ENCODE data around the gene BEST2.
A peak's percentile ranks its signal among the peaks of the same experiment; 100 is the strongest.

The BEST2 gene

DNA sequence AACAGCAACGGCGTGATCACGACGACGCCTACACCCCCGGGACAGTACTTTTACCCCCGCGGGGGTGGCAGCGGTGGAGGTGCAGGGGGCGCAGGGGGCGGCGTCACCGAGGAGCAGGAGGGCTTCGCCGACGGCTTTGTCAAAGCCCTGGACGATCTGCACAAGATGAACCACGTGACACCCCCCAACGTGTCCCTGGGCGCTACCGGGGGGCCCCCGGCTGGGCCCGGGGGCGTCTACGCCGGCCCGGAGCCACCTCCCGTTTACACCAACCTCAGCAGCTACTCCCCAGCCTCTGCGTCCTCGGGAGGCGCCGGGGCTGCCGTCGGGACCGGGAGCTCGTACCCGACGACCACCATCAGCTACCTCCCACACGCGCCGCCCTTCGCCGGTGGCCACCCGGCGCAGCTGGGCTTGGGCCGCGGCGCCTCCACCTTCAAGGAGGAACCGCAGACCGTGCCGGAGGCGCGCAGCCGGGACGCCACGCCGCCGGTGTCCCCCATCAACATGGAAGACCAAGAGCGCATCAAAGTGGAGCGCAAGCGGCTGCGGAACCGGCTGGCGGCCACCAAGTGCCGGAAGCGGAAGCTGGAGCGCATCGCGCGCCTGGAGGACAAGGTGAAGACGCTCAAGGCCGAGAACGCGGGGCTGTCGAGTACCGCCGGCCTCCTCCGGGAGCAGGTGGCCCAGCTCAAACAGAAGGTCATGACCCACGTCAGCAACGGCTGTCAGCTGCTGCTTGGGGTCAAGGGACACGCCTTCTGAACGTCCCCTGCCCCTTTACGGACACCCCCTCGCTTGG, 40.7 kb downstream of the BEST2 start:
- Histone ChIP-seq H4K8ac (ENCODE audit: low read depth, low read length) (no peak overlapping the region), H3K36me3 (replicated peaks in 1 of 2; ENCODE audit: control insufficient read depth in 2 of 2, insufficient read depth in 2 of 2, low read length in 2 of 2) (peaks cover 0 to 7% of the 10 kb centered on the region in 2 donors), H3K27me3 (ENCODE audit: control insufficient read depth in 3 of 3, insufficient read depth in 3 of 3, low read depth in 1 of 3, low read length in 3 of 3) (peaks cover 0 to 31% (median 3%) of the 10 kb centered on the region in 3 experiments), H3K27ac (replicated peaks; ENCODE audit: low read length) (no peak overlapping the region), H2AK5ac (ENCODE audit: low read depth, low read length) (peak overlapping the region; percentile 72), H4K91ac (ENCODE audit: low read depth, low read length, poor library complexity) (no peak overlapping the region), H3K18ac (ENCODE audit: low read length) (peak overlapping the region; percentile 97), H2AFZ (ENCODE audit: low read length) (peak overlapping the region; percentile 88), H3K9ac (ENCODE audit: low read depth, low read length, poor library complexity) (peak overlapping the region; percentile 91), H3K4ac (ENCODE audit: low read length) (peak overlapping the region; percentile 37), H2BK120ac (ENCODE audit: low read depth, low read length) (no peak overlapping the region), H2BK12ac (ENCODE audit: low read length) (no peak overlapping the region), H3K79me1 (ENCODE audit: low read depth, low read length) (peaks cover 4% of the 10 kb centered on the region), H3K23ac (ENCODE audit: low read depth, low read length, poor library complexity) (peak overlapping the region; percentile 85), H3K4me1 (ENCODE audit: control insufficient read depth in 2 of 2, insufficient read depth in 1 of 2, low read depth in 1 of 2, low read length in 2 of 2) (peaks cover 24 to 43% of the 10 kb centered on the region in 2 donors), H3K9me3 (replicated peaks in 1 of 2; ENCODE audit: control insufficient read depth in 2 of 2, insufficient read depth in 1 of 2, low read depth in 1 of 2, low read length in 2 of 2) (no peaks in the 10 kb centered on the region), H2BK15ac (ENCODE audit: low read length) (peak overlapping the region; percentile 84), H2BK5ac (ENCODE audit: low read length) (peak overlapping the region; percentile 71), H3K4me2 (ENCODE audit: insufficient read depth, low read length, poor library complexity, severe bottlenecking) (peak overlapping the region; percentile 96), H3K4me3 (ENCODE audit: low read length in 2 of 2) (peak overlapping the region; percentile 60 to 79), H3K14ac (ENCODE audit: low read length) (peak overlapping the region; percentile 42)
- DNase-seq (ENCODE audit: low spot score), result no peak
- WGBS, 2 donors (ENCODE audit: extremely low coverage in 2 of 2, insufficient read length in 2 of 2, insufficient replicate concordance in 1 of 2), result no CpG with 5 or more reads among the region's 84 CpGs

DNA sequence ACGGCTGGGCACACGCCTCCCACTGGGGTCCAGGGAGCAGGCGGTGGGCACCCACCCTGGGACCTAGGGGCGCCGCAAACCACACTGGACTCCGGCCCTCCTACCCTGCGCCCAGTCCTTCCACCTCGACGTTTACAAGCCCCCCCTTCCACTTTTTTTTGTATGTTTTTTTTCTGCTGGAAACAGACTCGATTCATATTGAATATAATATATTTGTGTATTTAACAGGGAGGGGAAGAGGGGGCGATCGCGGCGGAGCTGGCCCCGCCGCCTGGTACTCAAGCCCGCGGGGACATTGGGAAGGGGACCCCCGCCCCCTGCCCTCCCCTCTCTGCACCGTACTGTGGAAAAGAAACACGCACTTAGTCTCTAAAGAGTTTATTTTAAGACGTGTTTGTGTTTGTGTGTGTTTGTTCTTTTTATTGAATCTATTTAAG, 41.3 kb downstream of the BEST2 start:
- Histone ChIP-seq H3K18ac (ENCODE audit: low read length) (peak overlapping the region; percentile 97), H3K23ac (ENCODE audit: low read depth, low read length, poor library complexity) (peak overlapping the region; percentile 85), H2AK5ac (ENCODE audit: low read depth, low read length) (peak overlapping the region; percentile 72), H3K4me3 (ENCODE audit: low read length in 2 of 2) (peak overlapping the region; percentile 60 to 79), H3K36me3 (replicated peaks in 1 of 2; ENCODE audit: control insufficient read depth in 2 of 2, insufficient read depth in 2 of 2, low read length in 2 of 2) (peaks cover 0 to 8% of the 10 kb centered on the region in 2 donors), H3K14ac (ENCODE audit: low read length) (no peak overlapping the region), H2BK5ac (ENCODE audit: low read length) (peak overlapping the region; percentile 71), H3K79me1 (ENCODE audit: low read depth, low read length) (peaks cover 4% of the 10 kb centered on the region), H3K4me2 (ENCODE audit: insufficient read depth, low read length, poor library complexity, severe bottlenecking) (peak overlapping the region; percentile 96), H2BK12ac (ENCODE audit: low read length) (no peak overlapping the region), H2AFZ (ENCODE audit: low read length) (peak overlapping the region; percentile 88), H4K91ac (ENCODE audit: low read depth, low read length, poor library complexity) (no peak overlapping the region), H3K4me1 (ENCODE audit: control insufficient read depth in 2 of 2, insufficient read depth in 1 of 2, low read depth in 1 of 2, low read length in 2 of 2) (peaks cover 24 to 43% of the 10 kb centered on the region in 2 donors), H2BK120ac (ENCODE audit: low read depth, low read length) (no peak overlapping the region), H3K27me3 (ENCODE audit: control insufficient read depth in 3 of 3, insufficient read depth in 3 of 3, low read depth in 1 of 3, low read length in 3 of 3) (peaks cover 0 to 31% (median 3%) of the 10 kb centered on the region in 3 experiments), H4K8ac (ENCODE audit: low read depth, low read length) (no peak overlapping the region), H2BK15ac (ENCODE audit: low read length) (peak overlapping the region; percentile 84), H3K9me3 (replicated peaks in 1 of 2; ENCODE audit: control insufficient read depth in 2 of 2, insufficient read depth in 1 of 2, low read depth in 1 of 2, low read length in 2 of 2) (no peaks in the 10 kb centered on the region), H3K4ac (ENCODE audit: low read length) (no peak overlapping the region), H3K9ac (ENCODE audit: low read depth, low read length, poor library complexity) (peak overlapping the region; percentile 91), H3K27ac (replicated peaks; ENCODE audit: low read length) (no peak overlapping the region)
- DNase-seq (ENCODE audit: low spot score), result no peak
- WGBS, 2 donors (ENCODE audit: extremely low coverage in 2 of 2, insufficient read length in 2 of 2, insufficient replicate concordance in 1 of 2), result no CpG with 5 or more reads among the region's 22 CpGs

DNA sequence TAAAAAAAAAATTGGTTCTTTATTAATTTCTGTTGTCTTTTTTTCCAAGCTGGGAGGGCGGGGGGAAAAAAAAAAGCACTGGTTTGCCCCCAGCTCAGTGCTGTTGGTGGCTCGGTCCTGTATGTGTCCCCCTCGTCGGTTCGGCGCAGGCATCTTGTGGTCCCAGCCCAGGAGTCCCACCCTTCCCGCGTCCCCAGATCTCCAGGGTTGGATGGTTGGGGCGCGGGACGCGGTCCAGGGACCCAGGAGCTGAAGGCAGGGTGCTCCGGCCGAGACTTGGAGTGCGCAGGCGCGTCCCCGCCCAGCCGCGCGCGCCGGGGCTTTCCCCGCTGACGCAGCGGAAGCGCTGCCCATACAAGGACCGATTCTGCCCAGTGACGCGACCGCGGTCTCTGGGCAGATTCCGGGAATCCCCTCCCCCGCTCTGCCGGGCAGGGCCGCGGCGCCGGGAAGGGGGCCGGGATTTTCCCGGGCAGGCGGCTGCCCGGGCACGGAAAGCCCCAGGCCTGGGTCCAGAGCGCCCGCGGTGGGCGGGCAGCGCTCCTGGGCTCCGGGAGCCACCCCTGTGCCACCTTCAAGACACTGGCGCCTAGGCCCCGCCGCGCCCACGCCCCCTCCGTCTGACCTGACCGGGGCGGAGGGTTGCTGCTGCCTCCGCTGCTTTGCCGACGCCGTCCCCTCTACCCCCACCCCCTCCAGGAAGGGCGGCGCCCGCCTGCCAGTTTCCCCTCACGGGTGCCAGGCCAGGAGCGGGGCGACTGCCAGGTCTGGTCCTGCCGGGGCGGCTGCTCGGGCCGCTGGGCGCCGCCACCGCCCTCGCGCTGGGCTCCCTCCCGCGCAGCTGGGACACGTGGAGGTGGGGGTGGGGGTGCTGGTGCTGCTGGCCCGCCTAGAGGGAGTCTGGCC, 42.0 kb downstream of the BEST2 start:
- peak overlapping the region; percentile 73 for H3K9ac ChIP-seq (ENCODE audit: low read depth, low read length, poor library complexity)
- DNase-seq (ENCODE audit: low spot score), result peak; percentile 94
- peak overlapping the region; percentile 30 for H3K4ac ChIP-seq (ENCODE audit: low read length)
- peak overlapping the region; percentile 70 for H3K18ac ChIP-seq (ENCODE audit: low read length)
- H2AFZ ChIP-seq (ENCODE audit: low read length), result peak overlapping the region; percentile 88
- H2AK5ac ChIP-seq (ENCODE audit: low read depth, low read length), result peak overlapping the region; percentile 29
- H4K91ac ChIP-seq (ENCODE audit: low read depth, low read length, poor library complexity), result no peak overlapping the region
- H2BK120ac ChIP-seq (ENCODE audit: low read depth, low read length), result no peak overlapping the region
- H3K9me3 ChIP-seq (replicated peaks in 1 of 2; ENCODE audit: control insufficient read depth in 2 of 2, insufficient read depth in 1 of 2, low read depth in 1 of 2, low read length in 2 of 2), result no peaks in the 10 kb centered on the region
- peaks cover under 1 to 12% of the 10 kb centered on the region in 2 donors for H3K36me3 ChIP-seq (replicated peaks in 1 of 2; ENCODE audit: control insufficient read depth in 2 of 2, insufficient read depth in 2 of 2, low read length in 2 of 2)
- WGBS, 2 donors (ENCODE audit: extremely low coverage in 2 of 2, insufficient read length in 2 of 2, insufficient replicate concordance in 1 of 2), result no CpG with 5 or more reads among the region's 81 CpGs
- H3K4me1 ChIP-seq (ENCODE audit: control insufficient read depth in 2 of 2, insufficient read depth in 1 of 2, low read depth in 1 of 2, low read length in 2 of 2), result peaks cover 21 to 37% of the 10 kb centered on the region in 2 donors
- H3K14ac ChIP-seq (ENCODE audit: low read length), result no peak overlapping the region
- H2BK5ac ChIP-seq (ENCODE audit: low read length), result peak overlapping the region; percentile 55
- H2BK12ac ChIP-seq (ENCODE audit: low read length), result no peak overlapping the region
- H3K23ac ChIP-seq (ENCODE audit: low read depth, low read length, poor library complexity), result peak overlapping the region; percentile 90
- H3K27me3 ChIP-seq (ENCODE audit: control insufficient read depth in 3 of 3, insufficient read depth in 3 of 3, low read depth in 1 of 3, low read length in 3 of 3), result peaks cover 0 to 31% (median 3%) of the 10 kb centered on the region in 3 experiments
- no peak overlapping the region for H2BK15ac ChIP-seq (ENCODE audit: low read length)
- no peak overlapping the region for H3K27ac ChIP-seq (replicated peaks; ENCODE audit: low read length)
- peak overlapping the region; percentile 60 to 73 for H3K4me3 ChIP-seq (ENCODE audit: low read length in 2 of 2)
- no peak overlapping the region for H4K8ac ChIP-seq (ENCODE audit: low read depth, low read length)
- peak overlapping the region; percentile 99 for H3K4me2 ChIP-seq (ENCODE audit: insufficient read depth, low read length, poor library complexity, severe bottlenecking)
- H3K79me1 ChIP-seq (ENCODE audit: low read depth, low read length), result peaks cover 4% of the 10 kb centered on the region
